NCI-H187 treated with DMSO at 0.1 percent for 48 hours (cell line): ENCODE data around the gene SCUBE2.
A peak's percentile ranks its signal among the peaks of the same experiment; 100 is the strongest.

Source experiments
- DNase-seq: peaks from one replicate; lab custom pipeline; 2025; lab: John Stamatoyannopoulos, UW

The SCUBE2 gene

GRCh38 chr11:9091044-9091922, at the start of gene SCUBE2:
TSS of gene SCUBE2 (minus strand) at chr11:9091599. CDS start at chr11:9091528, 71 bp downstream.
- DNase-seq: no peak

GRCh38 chr11:9141186-9141585, 49.8 kb upstream of the SCUBE2 start:
- no peak for DNase-seq

- no peak for DNase-seq
Observed at GRCh38 chr11:9139628-9140357, 48.4 kb upstream of the SCUBE2 start.

GRCh38 chr11:9138612-9139579, 47.5 kb upstream of the SCUBE2 start:
- no peak for DNase-seq

- peak; percentile 65 for DNase-seq
Observed at GRCh38 chr11:9138133-9138453, 46.7 kb upstream of the SCUBE2 start.

GRCh38 chr11:9137293-9138132, 46.1 kb upstream of the SCUBE2 start:
- DNase-seq: peak; percentile 76

GRCh38 chr11:9136741-9137140, 45.3 kb upstream of the SCUBE2 start:
- no peak for DNase-seq

GRCh38 chr11:9133956-9134355, 42.6 kb upstream of the SCUBE2 start:
- no peak for DNase-seq

GRCh38 chr11:9132203-9132878, 40.9 kb upstream of the SCUBE2 start:
- DNase-seq: no peak

- no peak for DNase-seq
Observed at GRCh38 chr11:9130297-9130696, 38.9 kb upstream of the SCUBE2 start.

- no peak for DNase-seq
Observed at GRCh38 chr11:9126636-9127035, 35.2 kb upstream of the SCUBE2 start.

- DNase-seq: no peak
Observed at GRCh38 chr11:9125185-9125886, 33.9 kb upstream of the SCUBE2 start.

GRCh38 chr11:9123595-9124304, 32.4 kb upstream of the SCUBE2 start:
- DNase-seq: no peak

GRCh38 chr11:9121469-9121796, 30.0 kb upstream of the SCUBE2 start:
- no peak for DNase-seq

- no peak for DNase-seq
Observed at GRCh38 chr11:9120664-9121468, 29.5 kb upstream of the SCUBE2 start.

- no peak for DNase-seq
Observed at GRCh38 chr11:9118277-9118676, 26.9 kb upstream of the SCUBE2 start.

- no peak for DNase-seq
Observed at GRCh38 chr11:9112075-9112474, 20.7 kb upstream of the SCUBE2 start.

GRCh38 chr11:9109858-9110731, 18.7 kb upstream of the SCUBE2 start:
- DNase-seq: no peak
